Thymus (tissue), 2 donors: Measurements from ENCODE around the gene AGT. TPM values are rescaled to one million over a fixed set of nuclear protein-coding genes. Genes with fewer than 3 reads are reported as not detected.

Experiments
- polyA plus RNA-seq: library from polyadenylated mRNA; stranded (reverse); fragments of 200-250 nt; gene quantifications from one replicate; pipeline ENCODE4 v1.2.3, GENCODE V29; 2013
- total RNA-seq: library from RNA; stranded (reverse); fragments of 120-200 nt; gene quantifications from one replicate; pipeline ENCODE4 v1.2.4, GENCODE V29; 2013
- donor health status: healthy.

The AGT gene
- total and polyA plus RNA-seq, 2 donors, result 2.3 to 22.3 TPM

Other genes with a start within 250 kb of the AGT start
- gene COG2, start 71.6 kb downstream of the AGT start, total RNA-seq, result 27.1 TPM
- 20.1 TPM for gene COG2, start 71.6 kb downstream of the AGT start, polyA plus RNA-seq
- gene CAPN9, start 33.3 kb upstream of the AGT start, total RNA-seq, result 0.19 TPM
- 0.46 TPM for gene CAPN9, start 33.3 kb upstream of the AGT start, polyA plus RNA-seq
- gene C1orf198, start 154.4 kb upstream of the AGT start, total RNA-seq, result 10.1 TPM
- 14.2 TPM for gene C1orf198, start 154.4 kb upstream of the AGT start, polyA plus RNA-seq